Measurements from ENCODE around the gene EFCAB5.
"Not testable (repeated sequence)": the region's sequence is repeated elsewhere in the genome, so short reads cannot be mapped to it uniquely, and the experiment has no call there.

Gene EFCAB5

GRCh38 chr17:29935909-29936308, 5.5 kb upstream of the EFCAB5 start:
- DNase-seq (ENCODE audit: low spot score), result not testable (repeated sequence)

- no peak for DNase-seq (ENCODE audit: low spot score)
Observed at GRCh38 chr17:29936724-29937123, 4.7 kb upstream of the EFCAB5 start.

- no peak for DNase-seq (ENCODE audit: low spot score)
Observed at GRCh38 chr17:29945281-29945680, 3.8 kb downstream of the EFCAB5 start.

GRCh38 chr17:29948448-29949215, 7.2 kb downstream of the EFCAB5 start:
- no peak for DNase-seq (ENCODE audit: low spot score)

DNA sequence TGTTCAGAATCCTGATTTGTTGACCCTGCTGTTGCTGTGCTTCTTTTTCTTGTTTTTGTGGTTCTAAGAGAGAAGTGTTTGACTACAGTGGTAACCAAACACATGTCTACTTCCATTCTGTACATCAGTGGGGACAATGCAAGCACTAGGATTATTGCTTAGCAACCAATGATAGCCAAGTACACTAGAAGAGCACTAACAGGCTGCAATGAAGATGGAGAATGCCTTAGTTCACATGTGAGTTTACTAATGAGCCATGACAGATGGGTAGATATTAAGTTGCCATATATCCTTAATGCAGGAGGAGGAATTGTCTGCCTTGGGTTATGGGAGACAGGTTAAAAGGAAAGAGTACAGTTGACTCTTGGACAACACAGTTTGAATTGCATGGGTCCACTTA, 8.3 kb downstream of the EFCAB5 start:
- no peak for DNase-seq (ENCODE audit: low spot score)

GRCh38 chr17:29954405-29954804, 13.0 kb downstream of the EFCAB5 start:
- no peak for DNase-seq (ENCODE audit: low spot score)

DNA sequence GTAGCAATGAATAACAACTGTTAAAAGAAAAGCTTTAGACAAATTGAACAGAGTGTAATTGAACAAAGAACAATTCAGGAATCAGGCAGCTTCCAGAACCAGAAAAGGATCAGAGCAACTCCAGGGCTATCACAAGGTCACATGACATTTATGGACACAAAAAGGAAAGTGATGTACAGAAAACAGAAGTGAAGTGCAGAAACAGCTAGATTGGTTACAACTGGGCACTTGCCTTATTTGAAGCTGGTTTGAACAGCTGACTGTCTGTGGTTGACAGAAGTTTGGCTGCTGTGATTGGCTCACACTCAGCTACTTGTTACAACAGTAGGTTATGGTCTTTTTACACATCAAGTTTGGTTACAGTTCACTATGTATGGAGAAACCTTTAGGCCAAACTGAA, 14.8 kb downstream of the EFCAB5 start:
- no peak for DNase-seq (ENCODE audit: low spot score)

GRCh38 chr17:29957488-29957887, 16.1 kb downstream of the EFCAB5 start:
- DNase-seq (ENCODE audit: low spot score), result not testable (repeated sequence)

- DNase-seq (ENCODE audit: low spot score), result no peak
Observed at GRCh38 chr17:29958947-29959657, 17.7 kb downstream of the EFCAB5 start.

- DNase-seq (ENCODE audit: low spot score), result no peak
Observed at GRCh38 chr17:29959658-29960337, 18.4 kb downstream of the EFCAB5 start.

GRCh38 chr17:29962656-29963055, 21.2 kb downstream of the EFCAB5 start:
- DNase-seq (ENCODE audit: low spot score), result no peak

GRCh38 chr17:29968271-29968670, 26.8 kb downstream of the EFCAB5 start:
- no peak for DNase-seq (ENCODE audit: low spot score)

DNA sequence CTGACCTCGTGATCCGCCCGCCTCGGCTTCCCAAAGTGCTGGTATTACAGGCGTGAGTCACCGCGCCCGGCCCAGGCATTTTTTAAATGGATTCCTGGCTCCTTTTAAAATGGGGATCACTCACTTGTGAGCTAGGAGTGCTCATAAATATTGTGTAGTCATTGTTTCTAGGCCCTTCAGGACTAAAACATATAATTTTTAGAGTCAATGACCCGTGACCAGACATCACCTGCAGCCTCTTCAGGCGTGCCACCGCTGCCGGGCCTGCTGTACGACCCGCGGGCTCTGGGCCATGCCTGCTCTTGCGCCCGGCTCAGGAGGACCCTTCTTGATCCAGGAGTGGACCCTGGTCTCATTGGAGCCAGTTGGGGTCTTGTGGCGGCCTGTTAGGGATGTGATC, 30.8 kb downstream of the EFCAB5 start:
- peak; percentile 42 for DNase-seq (ENCODE audit: low spot score)

DNA sequence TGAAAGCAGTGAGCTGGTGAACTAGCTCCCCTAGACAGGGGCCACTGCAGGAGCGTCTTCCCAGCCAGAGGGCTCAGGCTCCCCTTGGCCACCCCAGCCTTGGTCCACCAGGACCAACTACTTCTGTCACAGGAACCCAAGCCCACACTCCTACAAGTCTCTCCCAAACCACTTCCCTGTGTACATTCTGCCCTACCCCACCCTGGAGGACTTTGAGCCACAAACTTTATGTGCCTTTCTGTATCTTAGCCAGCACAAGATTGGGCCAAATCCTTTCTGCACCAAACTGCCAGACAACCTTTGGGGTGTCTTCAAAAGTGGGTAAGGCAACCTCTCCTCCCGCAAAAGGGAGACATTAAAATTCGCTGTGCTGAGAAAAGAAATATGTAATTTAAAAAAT, 31.6 kb downstream of the EFCAB5 start:
- no peak for DNase-seq (ENCODE audit: low spot score)

- no peak for DNase-seq (ENCODE audit: low spot score)
Observed at GRCh38 chr17:29977836-29978235, 36.4 kb downstream of the EFCAB5 start.

- no peak for DNase-seq (ENCODE audit: low spot score)
Observed at GRCh38 chr17:29980261-29980660, 38.8 kb downstream of the EFCAB5 start.

- no peak for DNase-seq (ENCODE audit: low spot score)
Observed at GRCh38 chr17:29982991-29983653, 41.7 kb downstream of the EFCAB5 start.

DNA sequence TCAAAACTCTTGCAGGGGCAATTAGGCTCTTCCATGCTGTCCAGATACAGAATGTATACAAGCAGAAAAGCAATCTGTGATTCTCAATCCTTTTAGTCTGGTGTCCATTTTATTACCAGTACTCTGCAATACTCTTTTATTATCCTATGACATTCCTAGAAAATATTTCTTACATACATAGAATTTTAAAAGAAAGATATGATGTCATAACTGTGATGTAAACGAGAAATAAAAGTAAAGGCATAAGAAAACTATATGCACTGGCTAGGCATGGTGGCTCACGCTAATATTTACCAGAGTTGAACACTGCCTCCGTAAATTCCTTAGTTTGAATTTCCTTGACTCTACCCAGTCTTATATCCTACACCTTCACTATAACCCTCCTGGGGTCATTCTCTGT, 55.0 kb downstream of the EFCAB5 start:
- no peak for DNase-seq (ENCODE audit: low spot score)

DNA sequence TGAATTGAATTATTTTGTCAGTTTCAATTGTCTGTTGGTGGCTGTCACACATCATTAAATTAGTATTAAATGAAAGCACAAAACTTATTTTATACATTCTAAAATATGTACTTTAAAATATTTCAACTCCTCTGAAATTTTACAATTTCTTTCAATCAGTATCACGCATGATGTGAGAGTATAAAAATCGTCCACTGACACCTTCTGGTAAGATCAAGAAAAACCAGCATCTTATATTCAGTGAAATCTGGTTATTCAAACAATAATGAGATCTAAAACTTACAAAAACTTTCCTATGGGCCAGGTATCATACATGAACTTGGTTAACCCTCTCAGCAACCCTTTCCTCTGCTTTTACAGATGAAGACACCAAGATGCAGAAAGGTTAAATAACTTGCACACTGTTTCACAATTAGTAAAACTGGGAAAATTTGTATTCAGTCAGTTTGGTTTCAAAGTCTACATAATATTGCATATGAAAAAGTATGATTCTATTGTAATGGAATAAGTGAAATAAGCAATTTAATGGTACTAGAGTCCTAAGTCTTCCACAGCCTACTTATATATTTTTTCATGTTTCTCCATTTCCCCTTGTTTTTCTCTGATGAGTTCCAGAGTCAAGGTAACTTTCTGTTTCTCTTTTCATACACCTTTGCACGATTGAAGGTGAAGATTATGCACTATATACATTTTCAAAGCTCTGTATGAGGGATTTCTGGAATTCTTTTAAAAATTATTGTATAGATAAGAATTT, 58.7 kb downstream of the EFCAB5 start:
- DNase-seq (ENCODE audit: low spot score), result no peak

DNA sequence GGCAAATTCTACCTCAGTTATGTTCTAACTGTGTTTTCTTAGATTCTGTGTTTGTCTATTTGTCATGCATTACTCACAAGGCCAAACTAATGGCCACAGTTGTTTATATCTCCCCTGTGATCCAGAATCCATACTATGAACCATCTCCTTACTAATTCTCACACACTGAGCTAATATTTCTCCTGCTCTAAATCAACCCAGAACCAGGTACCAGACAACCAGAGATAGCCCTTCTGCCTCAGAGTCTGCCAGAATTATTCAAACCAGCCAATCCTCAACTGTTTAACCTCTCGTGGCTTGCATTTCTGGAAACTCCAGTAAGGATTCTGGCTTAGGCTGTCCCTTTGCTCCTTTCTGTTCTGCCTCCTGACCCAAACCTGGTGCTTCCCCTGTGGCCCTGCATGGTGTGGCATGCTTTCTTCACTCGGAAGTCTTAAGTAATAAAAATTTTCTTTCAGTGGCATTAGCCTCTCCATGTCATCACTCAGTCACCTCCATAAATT, 59.4 kb downstream of the EFCAB5 start:
- DNase-seq (ENCODE audit: low spot score), result no peak

- no peak for DNase-seq (ENCODE audit: low spot score)
Observed at GRCh38 chr17:30002088-30002487, 60.7 kb downstream of the EFCAB5 start.
